Ectodermal cell (in vitro differentiated cells): ENCODE results near the gene DCDC2C.

Source experiments
- H3K27ac ChIP-seq: 2 replicates; pipeline ENCODE4 v1.7.0; 2013; ENCODE audit warnings: mild to moderate bottlenecking, low read depth, low read length; ENCODE audit not compliant: insufficient read depth, poor library complexity, severe bottlenecking
- H3K27me3 ChIP-seq: 2 replicates; pipeline ENCODE4 v1.7.0; 2013; ENCODE audit warnings: mild to moderate bottlenecking, low read length; ENCODE audit not compliant: insufficient read depth, control insufficient read depth, poor library complexity, severe bottlenecking
- H3K36me3 ChIP-seq: one replicate; pipeline ENCODE4 v1.7.0; 2013; ENCODE audit warnings: low read length; ENCODE audit not compliant: control insufficient read depth, insufficient read depth
- H3K4me1 ChIP-seq: one replicate; pipeline ENCODE4 v1.7.0; 2013; ENCODE audit warnings: low read length; ENCODE audit not compliant: control insufficient read depth, insufficient read depth
- H3K4me3 ChIP-seq: 2 replicates; pipeline ENCODE4 v1.7.0; 2013; ENCODE audit warnings: low read depth, low read length, control low read depth; ENCODE audit not compliant: insufficient read depth
- H3K9me3 ChIP-seq: 2 replicates; pipeline ENCODE4 v1.7.0; 2013; ENCODE audit warnings: mild to moderate bottlenecking, low read length, moderate library complexity; ENCODE audit not compliant: control insufficient read depth
- WGBS, 2 experiments: methylation state at CpG; one replicate each; pipeline ENCODE4 v1.1.7; 2013; ENCODE audit warnings: missing lambda C conversion rate in 2 of 2; 5-methylcytosine and 5-hydroxymethylcytosine counted together

The DCDC2C gene

DNA sequence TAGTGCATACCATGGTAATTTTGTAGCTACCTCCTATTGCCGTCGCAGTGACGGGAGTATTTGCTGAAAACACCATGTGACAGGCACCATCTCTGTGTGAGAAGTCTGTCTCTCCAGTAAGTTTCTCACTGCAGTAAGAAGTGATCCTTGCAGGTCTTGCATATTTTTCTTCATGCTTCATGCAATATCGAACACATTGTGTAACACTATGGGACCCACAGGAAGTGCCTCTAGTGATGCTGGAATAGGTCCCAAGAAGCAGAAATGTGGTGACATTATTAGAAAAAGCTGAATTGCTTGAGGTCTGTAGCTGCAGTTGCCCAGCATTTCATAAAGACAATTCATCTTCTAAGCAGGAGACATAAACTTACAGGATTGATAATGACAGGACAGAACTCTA, 167.6 kb downstream of the DCDC2C start:
- no peaks in the 10 kb centered on the region for H3K27me3 ChIP-seq
- H3K4me3 ChIP-seq = no peak overlapping the region
- no peaks in the 10 kb centered on the region for H3K36me3 ChIP-seq
- WGBS, 2 experiments = 96% methylated on average over 4 of the region's 4 CpGs
- H3K9me3 ChIP-seq = no peaks in the 10 kb centered on the region
- no peak overlapping the region for H3K27ac ChIP-seq
- H3K4me1 ChIP-seq = no peaks in the 10 kb centered on the region

DNA sequence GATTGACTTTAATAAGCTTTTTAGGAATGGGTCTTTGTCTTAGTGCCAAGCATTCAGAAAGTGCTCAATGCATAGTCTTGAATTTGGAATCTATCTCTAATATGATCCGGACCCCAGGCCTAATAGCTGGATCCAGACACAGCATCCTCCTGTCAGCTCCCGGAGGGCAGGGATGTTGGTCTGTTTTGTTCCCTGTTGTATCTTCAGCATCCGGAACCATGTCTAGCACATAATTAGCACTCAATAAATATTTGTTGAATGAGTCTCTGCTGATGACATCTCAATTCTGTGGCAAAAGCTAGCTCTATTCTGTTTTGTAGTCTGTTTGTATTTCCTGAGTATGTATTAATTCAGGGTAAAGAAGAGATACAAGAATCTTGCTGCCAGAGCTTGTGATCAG, 169.1 kb downstream of the DCDC2C start:
- 93 to 100% methylated on average over 2 to 3 of the region's 3 CpGs for WGBS, 2 experiments
- Histone ChIP-seq H3K4me1 (no peaks in the 10 kb centered on the region), H3K27ac (no peak overlapping the region), H3K9me3 (no peaks in the 10 kb centered on the region), H3K4me3 (no peak overlapping the region), H3K27me3 (no peaks in the 10 kb centered on the region), H3K36me3 (no peaks in the 10 kb centered on the region)

DNA sequence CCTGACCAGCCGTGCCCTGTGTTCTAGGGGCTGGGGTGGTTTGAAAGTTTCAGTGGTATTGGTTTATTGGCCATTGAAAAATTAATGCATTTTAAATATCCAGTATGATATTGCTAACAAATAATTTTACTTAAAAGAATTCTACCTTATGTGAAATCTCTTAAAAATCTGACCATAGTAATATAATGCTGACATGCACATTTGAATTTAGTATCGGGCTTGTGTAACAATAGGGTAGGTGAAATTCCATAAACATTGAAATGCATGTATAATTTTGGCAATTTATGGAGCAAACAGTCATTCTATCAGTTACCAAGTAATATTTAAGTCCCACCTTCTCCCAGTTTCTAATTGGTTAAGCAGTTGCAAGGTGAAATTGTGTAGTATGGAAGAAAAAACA, 170.5 kb downstream of the DCDC2C start:
- Histone ChIP-seq H3K4me1 (no peaks in the 10 kb centered on the region), H3K27ac (no peak overlapping the region), H3K9me3 (no peaks in the 10 kb centered on the region), H3K4me3 (no peak overlapping the region), H3K27me3 (no peaks in the 10 kb centered on the region), H3K36me3 (no peaks in the 10 kb centered on the region)
- WGBS, 2 experiments = 90 to 94% methylated on average over 1 of the region's 2 CpGs

DNA sequence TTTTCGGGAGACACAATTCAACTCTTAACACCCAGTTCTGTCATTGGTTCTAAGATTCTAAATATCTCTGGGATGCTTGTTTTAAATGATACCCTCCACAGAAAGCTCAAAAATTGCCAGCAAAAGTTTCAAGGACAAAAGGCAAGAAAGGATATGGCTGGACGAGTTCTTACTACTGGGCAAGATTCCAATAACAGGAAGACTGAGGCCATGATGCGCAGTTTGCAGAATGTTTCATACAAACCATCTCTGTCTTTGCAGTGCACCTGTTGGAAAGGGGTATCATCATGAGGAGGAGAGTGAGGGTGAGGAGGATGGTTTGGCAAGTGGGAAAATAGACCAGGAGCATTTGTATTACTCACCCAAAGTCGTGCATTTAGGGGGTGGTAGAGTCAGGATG, 172.8 kb downstream of the DCDC2C start:
- Histone ChIP-seq H3K4me1 (no peaks in the 10 kb centered on the region), H3K27me3 (no peaks in the 10 kb centered on the region), H3K27ac (no peak overlapping the region), H3K4me3 (no peak overlapping the region), H3K36me3 (no peaks in the 10 kb centered on the region), H3K9me3 (no peaks in the 10 kb centered on the region)
- WGBS, 2 experiments = 95 to 98% methylated on average over 4 of the region's 4 CpGs

DNA sequence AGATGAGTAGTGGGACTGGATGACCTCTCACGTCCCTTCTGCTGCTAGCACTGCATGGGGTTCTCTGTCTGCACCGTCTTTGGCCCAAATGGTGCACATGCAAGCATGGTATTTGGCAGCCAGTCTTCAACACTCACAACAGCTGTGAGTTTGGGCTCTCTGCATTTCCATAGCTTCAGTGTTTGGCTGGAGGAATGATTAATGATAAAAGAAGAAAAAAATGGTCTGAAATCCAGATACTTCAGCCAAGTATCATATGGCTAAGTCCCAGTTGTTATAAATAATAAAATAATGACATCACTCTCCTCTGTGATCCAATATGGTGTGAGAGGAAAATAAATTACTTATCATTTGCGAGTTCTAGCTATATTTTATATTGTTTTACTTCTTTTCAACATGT, 173.3 kb downstream of the DCDC2C start:
- Histone ChIP-seq H3K27ac (no peak overlapping the region), H3K4me3 (no peak overlapping the region), H3K4me1 (no peaks in the 10 kb centered on the region), H3K9me3 (no peaks in the 10 kb centered on the region), H3K27me3 (no peaks in the 10 kb centered on the region), H3K36me3 (no peaks in the 10 kb centered on the region)
- 71 to 81% methylated on average over 2 to 3 of the region's 3 CpGs for WGBS, 2 experiments

DNA sequence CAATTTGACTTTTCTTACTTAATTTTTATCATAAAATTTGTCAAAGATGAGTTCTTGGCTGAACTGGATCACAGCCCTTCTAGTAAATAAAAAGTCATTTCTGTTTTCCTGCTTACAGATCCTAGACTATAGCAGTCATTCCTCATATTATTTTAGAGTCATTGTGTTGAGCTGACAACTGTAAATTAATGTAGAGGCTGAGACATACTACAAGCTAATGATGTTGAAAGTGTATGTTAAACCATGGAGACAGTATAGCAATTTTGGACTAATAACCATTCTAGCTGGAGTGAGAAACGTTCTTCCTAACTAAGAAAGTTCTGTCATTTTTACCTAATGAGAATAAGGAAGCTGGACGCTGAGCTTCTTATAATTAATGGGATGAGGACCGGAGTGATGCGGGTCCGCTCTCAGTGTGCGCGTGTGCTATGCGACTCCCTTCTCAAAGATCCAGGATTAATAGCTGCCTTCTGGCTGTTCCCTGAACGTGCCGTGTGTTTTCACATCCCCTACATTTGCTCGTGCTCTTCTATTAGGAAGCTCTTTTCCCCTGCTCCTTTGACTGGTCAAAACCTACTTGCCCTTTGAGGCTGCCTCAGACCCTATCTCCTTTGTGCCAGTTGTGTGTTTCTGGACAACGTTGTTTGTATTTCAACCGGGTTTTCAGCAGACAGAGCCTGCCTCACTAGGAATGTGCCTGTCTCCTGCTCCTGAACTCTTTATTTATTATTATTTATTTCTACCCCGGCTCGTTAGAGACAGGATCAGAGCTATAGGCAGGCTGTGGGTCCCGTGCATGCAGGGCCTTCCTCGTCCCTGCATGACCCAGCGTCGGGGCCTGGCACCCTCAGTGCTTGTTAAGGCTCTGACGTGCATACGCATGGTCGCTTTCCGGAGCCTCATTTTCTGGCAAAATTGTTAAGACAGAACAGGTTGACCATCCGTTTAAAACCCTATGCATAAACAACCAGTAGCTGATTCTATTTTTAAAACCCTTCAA, 182.6 kb downstream of the DCDC2C start:
- Histone ChIP-seq H3K4me1 (no peaks in the 10 kb centered on the region), H3K9me3 (no peaks in the 10 kb centered on the region), H3K36me3 (no peaks in the 10 kb centered on the region), H3K4me3 (no peak overlapping the region), H3K27me3 (no peaks in the 10 kb centered on the region), H3K27ac (no peak overlapping the region)
- WGBS, 2 experiments = 92 to 93% methylated on average over 24 of the region's 24 CpGs

DNA sequence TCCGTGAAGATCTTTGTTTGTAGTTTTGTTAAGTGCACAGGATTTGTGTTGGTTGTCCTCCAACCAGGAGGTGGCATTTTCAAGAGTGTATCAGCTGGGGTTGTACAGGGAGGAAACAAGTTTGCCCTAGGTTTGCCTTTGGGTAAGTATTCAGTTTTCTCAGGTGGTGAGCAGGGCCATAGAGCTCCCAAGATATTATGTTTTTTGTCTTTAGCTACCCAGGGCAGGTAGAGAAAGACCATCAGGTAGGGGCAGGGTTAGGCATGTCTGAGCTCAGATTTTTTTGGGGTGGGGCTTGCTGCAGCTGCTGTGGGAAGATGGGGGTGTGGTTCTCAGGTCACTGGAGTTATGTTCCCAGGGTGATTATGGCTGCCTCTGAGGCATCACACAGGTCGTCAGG, 191.6 kb downstream of the DCDC2C start:
- Histone ChIP-seq H3K27me3 (no peaks in the 10 kb centered on the region), H3K27ac (no peak overlapping the region), H3K4me1 (no peaks in the 10 kb centered on the region), H3K4me3 (no peak overlapping the region), H3K9me3 (no peaks in the 10 kb centered on the region), H3K36me3 (no peaks in the 10 kb centered on the region)
- WGBS, 2 experiments = 85 to 89% methylated on average over 2 of the region's 2 CpGs
